MCF 10A (cell line): ENCODE results near the gene WDR59. TPM values are rescaled to one million over a fixed set of nuclear protein-coding genes. Genes with fewer than 3 reads are reported as not detected.

Source experiments
- BruUV-seq: library from RNA; stranded (reverse); fragments of 400-500 nt; replicated peaks from 2 replicates; lab custom pipeline; 2021; lab: Mats Ljungman, UMichigan
- CTCF ChIA-PET: fragments of 300-600 bp; sonication (Branson Sonifier 250); formaldehyde crosslinking; extraction: SDS; loops from one replicate; lab custom pipeline; 2021; ENCODE audit warnings: antibody characterized with exemption, inconsistent platforms; lab: Yijun Ruan, JAX
- POLR2A ChIA-PET: fragments of 300-600, 350-650 bp; sonication (Branson Sonifier 250); formaldehyde crosslinking; extraction: SDS; loops from one replicate; lab custom pipeline; 2020; ENCODE audit warnings: antibody characterized with exemption, inconsistent platforms; lab: Yijun Ruan, JAX
- DNase-seq: peaks from one replicate; pipeline ENCODE4 v3.0.0-alpha.2; 2018; ENCODE audit not compliant: unreplicated experiment
- H3K27ac Mint-ChIP-seq: one replicate; pipeline ENCODE4 v1.8.0; 2022; ENCODE audit warnings: mild to moderate bottlenecking, low read depth, mixed read lengths; ENCODE audit not compliant: unreplicated experiment
- H3K27me3 Mint-ChIP-seq: one replicate; pipeline ENCODE4 v1.8.0; 2022; ENCODE audit warnings: mixed read lengths; ENCODE audit not compliant: insufficient read depth, unreplicated experiment
- H3K36me3 Mint-ChIP-seq: one replicate; pipeline ENCODE4 v1.8.0; 2022; ENCODE audit warnings: mild to moderate bottlenecking, moderate library complexity, mixed read lengths; ENCODE audit not compliant: insufficient read depth, unreplicated experiment
- H3K4me1 Mint-ChIP-seq: one replicate; pipeline ENCODE4 v1.8.0; 2022; ENCODE audit warnings: mixed read lengths; ENCODE audit not compliant: insufficient read depth, unreplicated experiment
- H3K4me3 Mint-ChIP-seq: one replicate; pipeline ENCODE4 v1.8.0; 2022; ENCODE audit warnings: mild to moderate bottlenecking, moderate library complexity, mixed read lengths; ENCODE audit not compliant: unreplicated experiment
- H3K9me3 Mint-ChIP-seq: one replicate; pipeline ENCODE4 v1.8.0; 2022; ENCODE audit warnings: mixed read lengths; ENCODE audit not compliant: unreplicated experiment
- CTCF ChIP-seq: fragments of 200-600 bp; IDR thresholded peaks from one replicate; pipeline ENCODE4 v1.8.0; 2022; ENCODE audit warnings: antibody characterized with exemption, mild to moderate bottlenecking; ENCODE audit not compliant: unreplicated experiment
- intact Hi-C: fragments of 100-400 bp; cut with micrococcal nuclease; formaldehyde crosslinking; loops from 2 replicates; pipeline ENCODE4 v1.14.1; 2022
- total RNA-seq: library from RNA; stranded (reverse); gene quantifications from 2 replicates; pipeline ENCODE4 v1.2.3, GENCODE V29; 2022

The WDR59 gene
- total RNA-seq, 1 experiment from 2014 or later = 56.1 TPM

DNA sequence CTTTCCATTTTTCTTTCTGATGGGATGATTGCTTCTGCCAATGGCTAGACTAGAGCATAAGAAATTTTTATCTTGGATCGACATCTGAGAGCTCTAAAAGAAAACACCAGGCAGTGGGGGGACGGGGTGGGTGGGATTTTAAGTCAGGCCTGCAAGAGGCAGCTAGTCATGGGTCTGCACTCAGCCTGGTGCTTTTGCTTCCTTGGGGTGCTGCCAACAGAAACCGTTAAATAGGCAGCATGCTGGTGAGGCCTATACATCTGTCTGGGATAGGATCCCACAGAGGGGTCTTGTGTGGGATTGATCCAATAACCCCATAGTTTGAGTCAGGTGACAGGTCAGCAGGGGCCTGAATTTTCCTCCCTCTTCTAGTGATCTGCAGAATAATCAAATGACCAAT is 40.8 kb upstream of the WDR59 start:
- Mint-ChIP-seq H3K4me1 (peaks cover 4% of the 10 kb centered on the region), H3K27ac (no peak overlapping the region), H3K9me3 (peaks cover 12% of the 10 kb centered on the region), H3K36me3 (peaks cover 6% of the 10 kb centered on the region), H3K4me3 (no peak overlapping the region), H3K27me3 (no peaks in the 10 kb centered on the region)
- intact Hi-C loops = no loop called here
- TF ChIP-seq CTCF = no peak
- ChIA-PET CTCF (interaction anchor here (0.6 to 1.0 kb wide), 4 partner anchors 15 to 390 kb away, joined by 3 to 5 read pairs (median 4); no protein-coding TSS in a partner anchor), POLR2A (interaction anchor here (0.6 kb wide), 1 partner anchor 20 kb away, joined by 3 read pairs; no protein-coding TSS in a partner anchor)
- no peak for DNase-seq
- BruUV-seq = no TSS peak

GRCh38 chr16:75024594-75024993 is 39.7 kb upstream of the WDR59 start:
- no peak overlapping the region for H3K27ac Mint-ChIP-seq

DNA sequence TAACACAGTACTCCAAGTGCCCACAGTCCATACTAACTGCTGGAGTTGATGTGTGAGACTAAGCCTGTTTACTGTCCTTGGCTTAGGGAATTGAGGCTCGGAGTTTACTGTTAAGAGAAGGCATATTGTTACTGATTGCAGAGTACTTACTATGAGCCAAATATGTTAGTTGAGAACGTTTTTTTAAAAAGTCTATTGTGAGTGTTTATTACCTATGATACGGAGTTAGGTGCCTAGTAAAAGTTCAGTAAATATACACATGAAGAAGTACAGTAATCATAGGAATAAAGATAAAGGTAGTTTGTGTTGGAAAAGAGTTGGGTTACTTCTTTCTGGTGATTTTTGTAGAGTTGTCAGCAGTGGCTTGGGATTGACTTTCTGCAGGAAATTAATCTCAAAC is 39.3 kb upstream of the WDR59 start:
- Mint-ChIP-seq H3K4me1 (no peaks in the 10 kb centered on the region), H3K36me3 (peaks cover 6% of the 10 kb centered on the region), H3K4me3 (no peak overlapping the region), H3K9me3 (peaks cover 12% of the 10 kb centered on the region), H3K27me3 (no peaks in the 10 kb centered on the region), H3K27ac (no peak overlapping the region)
- ChIA-PET POLR2A (no interaction called here), CTCF (no interaction called here)
- DNase-seq = no peak
- BruUV-seq = no TSS peak
- intact Hi-C loops = no loop called here
- TF ChIP-seq CTCF = no peak

More at GRCh38 chr16:75024594-75024993, 39.7 kb upstream of the WDR59 start:
- Mint-ChIP-seq H3K9me3 (peaks cover 12% of the 10 kb centered on the region), H3K36me3 (peaks cover 6% of the 10 kb centered on the region), H3K27me3 (no peaks in the 10 kb centered on the region), H3K4me1 (no peaks in the 10 kb centered on the region), H3K4me3 (no peak overlapping the region)
- intact Hi-C loops = no loop called here
- no peak for TF ChIP-seq CTCF
- CTCF ChIA-PET = no interaction called here
- POLR2A ChIA-PET = no interaction called here
- DNase-seq = no peak
- BruUV-seq = no TSS peak

GRCh38 chr16:75023009-75023408 is 38.1 kb upstream of the WDR59 start:
- Mint-ChIP-seq H3K4me1 (no peaks in the 10 kb centered on the region), H3K4me3 (no peak overlapping the region), H3K36me3 (peaks cover 6% of the 10 kb centered on the region), H3K27me3 (no peaks in the 10 kb centered on the region), H3K27ac (no peak overlapping the region), H3K9me3 (peaks cover 12% of the 10 kb centered on the region)
- CTCF ChIA-PET = interaction anchor here (1.3 kb wide), 1 partner anchor 25 kb away, joined by 8 read pairs; no protein-coding TSS in a partner anchor
- intact Hi-C loops = no loop called here
- DNase-seq = no peak
- no peak for TF ChIP-seq CTCF
- POLR2A ChIA-PET = interaction anchor here (1.0 kb wide), 1 partner anchor 11 kb away, joined by 3 read pairs; no protein-coding TSS in a partner anchor
- no TSS peak for BruUV-seq
